ENCODE measurements around the gene TIMP1.

TIMP1 gene

DNA sequence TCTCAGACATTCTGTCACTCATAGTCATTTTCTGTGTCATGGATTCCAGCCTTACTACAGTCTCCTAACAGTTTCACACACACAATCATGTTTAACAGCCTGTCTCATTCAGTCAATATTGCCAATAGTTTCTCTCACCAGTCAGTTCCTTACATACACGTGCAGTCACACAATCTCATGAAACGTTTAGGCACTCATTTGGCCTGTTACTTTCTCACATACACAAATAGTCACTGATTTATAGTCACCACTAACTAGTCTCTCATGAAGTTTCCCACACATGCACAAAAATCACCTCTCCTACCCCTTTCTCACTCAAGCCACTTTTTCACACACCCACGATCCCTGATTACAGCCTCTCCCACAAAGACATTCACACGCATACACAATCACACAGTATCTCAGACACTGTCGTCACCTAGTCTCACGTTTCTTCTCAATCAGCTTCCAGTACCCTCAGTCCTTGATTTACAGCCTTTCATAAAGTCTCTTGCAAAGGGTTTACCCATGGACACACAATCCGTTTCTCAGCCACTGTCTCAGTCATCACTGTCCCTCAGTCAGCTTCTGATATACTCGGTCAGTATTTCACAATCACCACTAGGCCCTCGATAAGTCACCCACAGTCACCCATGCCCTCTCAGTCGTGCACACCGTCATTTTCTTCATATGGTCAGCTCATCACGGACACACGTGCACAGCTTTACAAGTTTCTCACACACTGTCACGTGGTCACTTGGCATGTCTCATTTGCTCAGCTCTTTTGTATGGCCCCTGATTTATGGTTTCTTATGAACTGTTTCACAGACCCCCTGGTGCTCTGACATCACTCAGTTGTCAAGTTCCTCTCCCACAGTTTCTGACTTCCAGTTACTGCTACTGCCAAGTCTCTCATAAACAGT, 51.7 kb downstream of the TIMP1 start (continued):
- TF ChIP-seq, protein P1, sequence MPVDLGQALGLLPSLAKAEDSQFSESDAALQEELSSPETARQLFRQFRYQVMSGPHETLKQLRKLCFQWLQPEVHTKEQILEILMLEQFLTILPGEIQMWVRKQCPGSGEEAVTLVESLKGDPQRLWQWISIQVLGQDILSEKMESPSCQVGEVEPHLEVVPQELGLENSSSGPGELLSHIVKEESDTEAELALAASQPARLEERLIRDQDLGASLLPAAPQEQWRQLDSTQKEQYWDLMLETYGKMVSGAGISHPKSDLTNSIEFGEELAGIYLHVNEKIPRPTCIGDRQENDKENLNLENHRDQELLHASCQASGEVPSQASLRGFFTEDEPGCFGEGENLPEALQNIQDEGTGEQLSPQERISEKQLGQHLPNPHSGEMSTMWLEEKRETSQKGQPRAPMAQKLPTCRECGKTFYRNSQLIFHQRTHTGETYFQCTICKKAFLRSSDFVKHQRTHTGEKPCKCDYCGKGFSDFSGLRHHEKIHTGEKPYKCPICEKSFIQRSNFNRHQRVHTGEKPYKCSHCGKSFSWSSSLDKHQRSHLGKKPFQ (tag by site-specific recombination; IDR thresholded peaks at IDR 0.05) = no peak
- TF ChIP-seq, protein P2, sequence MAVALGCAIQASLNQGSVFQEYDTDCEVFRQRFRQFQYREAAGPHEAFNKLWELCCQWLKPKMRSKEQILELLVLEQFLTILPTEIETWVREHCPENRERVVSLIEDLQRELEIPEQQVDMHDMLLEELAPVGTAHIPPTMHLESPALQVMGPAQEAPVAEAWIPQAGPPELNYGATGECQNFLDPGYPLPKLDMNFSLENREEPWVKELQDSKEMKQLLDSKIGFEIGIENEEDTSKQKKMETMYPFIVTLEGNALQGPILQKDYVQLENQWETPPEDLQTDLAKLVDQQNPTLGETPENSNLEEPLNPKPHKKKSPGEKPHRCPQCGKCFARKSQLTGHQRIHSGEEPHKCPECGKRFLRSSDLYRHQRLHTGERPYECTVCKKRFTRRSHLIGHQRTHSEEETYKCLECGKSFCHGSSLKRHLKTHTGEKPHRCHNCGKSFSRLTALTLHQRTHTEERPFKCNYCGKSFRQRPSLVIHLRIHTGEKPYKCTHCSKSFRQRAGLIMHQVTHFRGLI (tag by site-specific recombination; IDR thresholded peaks at IDR 0.05) = no peak
- TF ChIP-seq ZNF549 (tag by site-specific recombination; IDR thresholded peaks at IDR 0.05) = no peak
- TF ChIP-seq ZNF223 (tag by site-specific recombination; IDR thresholded peaks at IDR 0.05) = no peak
- TF ChIP-seq GLIS2 (tag by site-specific recombination; IDR thresholded peaks at IDR 0.05) = no peak
- TF ChIP-seq ZNF324 (tag by site-specific recombination; IDR thresholded peaks at IDR 0.05) = peak; percentile 71; the same call in 1 of the 2 replicates
- no peak for TF ChIP-seq PRDM1 (tag by site-specific recombination; IDR thresholded peaks at IDR 0.05)
- TF ChIP-seq KLF7 (tag by site-specific recombination; IDR thresholded peaks at IDR 0.05; ENCODE audit: borderline replicate concordance) = no peak
- no peak for TF ChIP-seq ZNF585B (tag by site-specific recombination; IDR thresholded peaks at IDR 0.05)
- TF ChIP-seq, protein P3, sequence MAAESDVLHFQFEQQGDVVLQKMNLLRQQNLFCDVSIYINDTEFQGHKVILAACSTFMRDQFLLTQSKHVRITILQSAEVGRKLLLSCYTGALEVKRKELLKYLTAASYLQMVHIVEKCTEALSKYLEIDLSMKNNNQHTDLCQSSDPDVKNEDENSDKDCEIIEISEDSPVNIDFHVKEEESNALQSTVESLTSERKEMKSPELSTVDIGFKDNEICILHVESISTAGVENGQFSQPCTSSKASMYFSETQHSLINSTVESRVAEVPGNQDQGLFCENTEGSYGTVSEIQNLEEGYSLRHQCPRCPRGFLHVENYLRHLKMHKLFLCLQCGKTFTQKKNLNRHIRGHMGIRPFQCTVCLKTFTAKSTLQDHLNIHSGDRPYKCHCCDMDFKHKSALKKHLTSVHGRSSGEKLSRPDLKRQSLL (tag by site-specific recombination; IDR thresholded peaks at IDR 0.05) = no peak
- TF ChIP-seq OVOL3 (tag by site-specific recombination; IDR thresholded peaks at IDR 0.05) = no peak
- TF ChIP-seq EGR2 (tag by site-specific recombination; IDR thresholded peaks at IDR 0.05; ENCODE audit: low read depth) = peak; percentile 96
- TF ChIP-seq GLI2 (tag by site-specific recombination; IDR thresholded peaks at IDR 0.05; ENCODE audit: borderline replicate concordance, low read depth) = no peak
- no peak for TF ChIP-seq ZNF248 (tag by site-specific recombination; IDR thresholded peaks at IDR 0.05)
- TF ChIP-seq, protein P4, sequence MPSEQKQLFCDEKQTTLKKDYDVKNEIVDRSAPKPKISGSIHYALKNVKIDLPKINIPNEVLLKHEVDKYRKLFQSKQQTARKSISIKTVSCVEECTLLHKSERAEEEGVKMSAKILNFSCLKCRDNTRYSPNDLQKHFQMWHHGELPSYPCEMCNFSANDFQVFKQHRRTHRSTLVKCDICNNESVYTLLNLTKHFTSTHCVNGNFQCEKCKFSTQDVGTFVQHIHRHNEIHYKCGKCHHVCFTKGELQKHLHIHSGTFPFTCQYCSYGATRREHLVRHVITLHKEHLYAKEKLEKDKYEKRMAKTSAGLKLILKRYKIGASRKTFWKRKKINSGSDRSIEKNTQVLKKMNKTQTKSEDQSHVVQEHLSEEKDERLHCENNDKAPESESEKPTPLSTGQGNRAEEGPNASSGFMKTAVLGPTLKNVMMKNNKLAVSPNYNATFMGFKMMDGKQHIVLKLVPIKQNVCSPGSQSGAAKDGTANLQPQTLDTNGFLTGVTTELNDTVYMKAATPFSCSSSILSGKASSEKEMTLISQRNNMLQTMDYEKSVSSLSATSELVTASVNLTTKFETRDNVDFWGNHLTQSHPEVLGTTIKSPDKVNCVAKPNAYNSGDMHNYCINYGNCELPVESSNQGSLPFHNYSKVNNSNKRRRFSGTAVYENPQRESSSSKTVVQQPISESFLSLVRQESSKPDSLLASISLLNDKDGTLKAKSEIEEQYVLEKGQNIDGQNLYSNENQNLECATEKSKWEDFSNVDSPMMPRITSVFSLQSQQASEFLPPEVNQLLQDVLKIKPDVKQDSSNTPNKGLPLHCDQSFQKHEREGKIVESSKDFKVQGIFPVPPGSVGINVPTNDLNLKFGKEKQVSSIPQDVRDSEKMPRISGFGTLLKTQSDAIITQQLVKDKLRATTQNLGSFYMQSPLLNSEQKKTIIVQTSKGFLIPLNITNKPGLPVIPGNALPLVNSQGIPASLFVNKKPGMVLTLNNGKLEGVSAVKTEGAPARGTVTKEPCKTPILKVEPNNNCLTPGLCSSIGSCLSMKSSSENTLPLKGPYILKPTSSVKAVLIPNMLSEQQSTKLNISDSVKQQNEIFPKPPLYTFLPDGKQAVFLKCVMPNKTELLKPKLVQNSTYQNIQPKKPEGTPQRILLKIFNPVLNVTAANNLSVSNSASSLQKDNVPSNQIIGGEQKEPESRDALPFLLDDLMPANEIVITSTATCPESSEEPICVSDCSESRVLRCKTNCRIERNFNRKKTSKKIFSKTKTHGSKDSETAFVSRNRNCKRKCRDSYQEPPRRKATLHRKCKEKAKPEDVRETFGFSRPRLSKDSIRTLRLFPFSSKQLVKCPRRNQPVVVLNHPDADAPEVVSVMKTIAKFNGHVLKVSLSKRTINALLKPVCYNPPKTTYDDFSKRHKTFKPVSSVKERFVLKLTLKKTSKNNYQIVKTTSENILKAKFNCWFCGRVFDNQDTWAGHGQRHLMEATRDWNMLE (tag by site-specific recombination; conservative IDR thresholded peaks at IDR 0.05; ENCODE audit: low read depth) = no peak
- TF ChIP-seq ZNF354C (tag by site-specific recombination; IDR thresholded peaks at IDR 0.05; ENCODE audit: borderline replicate concordance, low read depth) = no peak
- no peak for TF ChIP-seq ZNF624 (tag by site-specific recombination; IDR thresholded peaks at IDR 0.05)
- TF ChIP-seq GLIS1 (tag by site-specific recombination; IDR thresholded peaks at IDR 0.05) = peak; percentile 93
- TF ChIP-seq ZNF292 (tag by site-specific recombination; IDR thresholded peaks at IDR 0.05; ENCODE audit: borderline replicate concordance, low read depth) = no peak
- no peak for TF ChIP-seq SP2 (tag by site-specific recombination; IDR thresholded peaks at IDR 0.05)
- TF ChIP-seq ZBTB8A (tag by site-specific recombination; IDR thresholded peaks at IDR 0.05) = no peak
- TF ChIP-seq KLF16 (tag by site-specific recombination; IDR thresholded peaks at IDR 0.05) = no peak
- TF ChIP-seq REPIN1 (tag by site-specific recombination; IDR thresholded peaks at IDR 0.05; ENCODE audit: low read depth) = no peak
- TF ChIP-seq ZNF521 (tag by site-specific recombination; IDR thresholded peaks at IDR 0.05) = no peak
- no peak for TF ChIP-seq HOXC10 (CRISPR knock-in tag; IDR thresholded peaks at IDR 0.05)
- no peak for TF ChIP-seq ZNF157 (tag by site-specific recombination; IDR thresholded peaks at IDR 0.05)
- TF ChIP-seq ZNF184 (tag by site-specific recombination; IDR thresholded peaks at IDR 0.05) = no peak
- TF ChIP-seq ZNF311 (tag by site-specific recombination; IDR thresholded peaks at IDR 0.05; ENCODE audit: borderline replicate concordance) = no peak
- no peak for TF ChIP-seq ZNF530 (tag by site-specific recombination; IDR thresholded peaks at IDR 0.05; ENCODE audit: low read depth)
- TF ChIP-seq YY1 (tag by site-specific recombination; IDR thresholded peaks at IDR 0.05) = no peak
- peak; percentile 65 for TF ChIP-seq SETDB1 (IDR thresholded peaks at IDR 0.05; ENCODE audit: insufficient read length, low read length)
